ENCODE data around the gene RNF115.
"Not testable (repeated sequence)": the region's sequence is repeated elsewhere in the genome, so short reads cannot be mapped to it uniquely, and the experiment has no call there.

RNF115 gene

DNA sequence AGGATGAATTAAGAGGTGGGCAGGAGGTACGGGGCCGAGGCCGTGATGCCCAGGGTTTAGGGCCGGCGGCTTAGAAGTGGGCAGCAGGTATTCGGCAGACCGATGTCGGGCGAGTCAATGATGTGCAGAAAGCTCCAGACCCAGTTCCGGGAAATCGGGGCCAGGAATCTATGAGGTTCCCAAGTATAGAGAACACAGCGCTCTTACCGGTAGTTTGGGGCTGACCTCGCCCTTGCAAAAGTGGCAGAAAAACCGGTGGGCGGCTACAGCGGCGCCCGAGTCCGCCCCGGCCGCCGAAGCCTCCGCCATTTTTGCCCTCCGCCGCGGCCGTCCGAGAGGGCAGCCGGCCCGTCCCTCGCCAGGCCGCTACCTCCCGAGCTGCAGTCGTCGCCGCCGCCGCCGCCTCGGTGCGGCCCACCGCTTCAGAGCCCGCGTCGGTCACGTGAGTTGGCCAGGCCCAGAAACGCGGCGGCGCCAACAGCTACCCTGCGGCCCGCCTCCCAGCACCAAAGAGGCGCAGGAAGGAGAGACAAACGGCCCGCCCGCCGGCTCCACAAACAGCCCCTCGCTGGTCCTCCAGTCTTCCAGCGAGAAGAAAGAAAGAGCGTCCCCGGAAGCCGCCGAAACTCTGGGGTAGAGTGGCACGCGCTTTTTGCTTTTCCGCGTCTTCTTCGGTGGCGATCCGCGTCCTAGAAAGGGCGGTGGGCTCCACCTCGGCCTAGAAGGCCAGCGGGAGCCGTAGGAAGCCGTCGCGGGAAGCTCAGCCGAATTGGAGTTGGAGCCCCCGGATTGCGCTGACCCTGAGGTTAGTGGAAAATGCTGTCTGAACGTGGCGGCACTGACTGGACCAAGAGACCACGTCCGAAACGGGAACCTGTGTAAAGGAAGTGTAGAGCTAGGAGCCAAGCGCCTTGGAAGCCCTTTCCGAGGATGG is at the start of gene RNF115, which contains the start of gene POLR3C:
Gene RNF115 (minus strand): TSS at position 531 of the 934 bp plus-strand sequence. CDS start 222 bp downstream, at position 309.
Gene POLR3C (plus strand): TSS at position 636 of the 934 bp plus-strand sequence. CDS start 1,577 bp downstream, outside the sequence.
- FAIRE-seq: no peak

DNA sequence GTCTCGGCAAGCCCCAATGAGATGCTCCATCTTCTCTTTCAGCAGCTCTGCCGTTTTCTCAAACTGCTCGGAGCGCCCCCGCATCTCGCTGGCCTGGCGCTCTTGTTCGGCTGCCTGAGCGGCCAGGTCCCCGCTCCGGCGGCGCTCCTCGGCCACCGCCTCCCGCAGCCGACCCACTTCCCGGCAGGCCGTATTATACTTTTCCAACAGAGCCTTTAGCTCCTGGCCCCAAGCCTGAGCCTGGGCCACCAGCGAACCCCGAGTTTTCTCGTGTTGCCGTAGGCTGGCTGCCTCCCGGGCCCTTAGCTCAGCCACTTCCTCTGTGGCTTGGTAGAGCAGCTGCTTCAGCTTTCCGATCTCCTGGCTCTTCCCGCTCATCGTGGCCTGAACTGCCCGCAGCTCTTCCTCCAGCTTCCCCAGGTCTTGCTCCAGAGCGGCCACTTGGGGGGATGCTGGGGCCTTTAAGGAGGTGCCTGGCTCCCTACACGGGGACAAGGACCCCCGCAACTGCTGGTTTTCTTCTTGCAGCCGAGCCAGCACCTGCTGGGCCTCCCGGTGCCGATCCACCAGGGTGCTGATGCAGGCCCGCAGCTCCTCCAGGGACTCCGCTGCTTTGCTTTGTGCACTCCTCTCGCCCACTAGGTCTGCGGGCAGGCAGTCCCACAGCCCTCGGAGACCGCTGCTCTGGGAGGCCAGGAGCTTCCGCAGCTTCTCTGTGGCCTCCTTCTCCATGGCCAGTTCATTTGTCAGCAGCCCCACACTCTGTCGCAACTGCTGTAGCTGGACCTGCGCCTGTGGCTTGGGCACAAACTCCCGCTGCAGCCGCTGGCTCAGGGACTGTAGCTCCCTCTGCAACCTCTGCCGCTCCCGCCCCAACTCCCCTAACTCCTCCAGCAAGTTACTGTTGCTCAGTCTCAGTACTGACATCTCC is 48.4 kb upstream of the RNF115 start:
- FAIRE-seq: no peak

DNA sequence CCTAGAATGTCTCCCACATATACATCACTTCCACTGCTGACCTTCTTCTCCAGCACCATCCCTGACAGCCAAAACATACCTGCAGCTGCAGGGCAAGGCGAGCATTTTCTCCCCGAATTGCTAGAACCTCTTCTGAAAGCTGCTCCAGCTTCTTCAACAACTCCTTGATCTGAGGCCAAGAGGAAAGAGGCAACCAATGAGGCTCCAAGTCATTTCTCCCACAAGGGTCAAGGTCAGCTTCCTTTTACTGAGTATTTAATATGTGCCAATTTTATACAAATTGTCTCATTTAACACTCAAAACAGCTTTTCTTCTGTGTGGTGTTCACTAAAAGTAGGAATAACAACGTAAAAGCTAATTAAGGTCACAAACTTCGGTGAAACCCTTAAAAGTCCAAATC is 44.3 kb upstream of the RNF115 start:
- peak; percentile 64 for FAIRE-seq

DNA sequence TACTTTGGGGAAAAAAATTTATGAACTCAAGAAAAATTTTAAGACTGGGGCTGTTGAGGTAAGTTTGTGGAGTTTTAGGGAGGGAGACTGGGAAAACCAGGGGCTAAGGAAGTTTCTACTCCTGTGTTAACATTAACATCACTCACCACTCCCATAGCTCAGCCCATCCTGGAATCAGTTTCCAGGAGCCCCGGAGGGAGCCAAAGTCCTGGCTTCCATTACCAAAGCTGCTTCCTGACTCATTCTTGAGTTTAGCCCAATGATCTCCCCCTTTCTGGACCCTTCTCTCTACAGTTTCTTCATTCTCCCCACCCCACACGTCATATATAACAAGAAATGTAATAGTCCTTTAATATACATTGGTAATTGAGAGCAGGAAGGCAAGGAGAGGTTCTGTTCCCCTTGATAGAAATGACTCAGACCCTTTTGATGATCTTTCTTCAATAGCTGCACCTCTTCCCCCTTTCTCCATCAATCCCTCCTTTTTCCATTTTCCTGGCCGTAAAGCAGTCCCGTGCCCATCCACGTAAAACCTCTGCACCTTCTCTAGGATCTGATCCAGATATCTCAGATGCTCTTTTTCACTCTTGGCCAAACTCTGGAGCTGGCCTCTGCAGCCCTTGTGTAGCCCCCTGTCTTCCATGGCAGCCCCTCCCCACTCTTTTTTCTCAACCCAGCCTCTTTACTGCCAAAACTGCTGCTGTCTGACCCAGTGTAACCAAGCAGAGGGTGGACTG is 39.6 kb upstream of the RNF115 start:
- no peak for FAIRE-seq

DNA sequence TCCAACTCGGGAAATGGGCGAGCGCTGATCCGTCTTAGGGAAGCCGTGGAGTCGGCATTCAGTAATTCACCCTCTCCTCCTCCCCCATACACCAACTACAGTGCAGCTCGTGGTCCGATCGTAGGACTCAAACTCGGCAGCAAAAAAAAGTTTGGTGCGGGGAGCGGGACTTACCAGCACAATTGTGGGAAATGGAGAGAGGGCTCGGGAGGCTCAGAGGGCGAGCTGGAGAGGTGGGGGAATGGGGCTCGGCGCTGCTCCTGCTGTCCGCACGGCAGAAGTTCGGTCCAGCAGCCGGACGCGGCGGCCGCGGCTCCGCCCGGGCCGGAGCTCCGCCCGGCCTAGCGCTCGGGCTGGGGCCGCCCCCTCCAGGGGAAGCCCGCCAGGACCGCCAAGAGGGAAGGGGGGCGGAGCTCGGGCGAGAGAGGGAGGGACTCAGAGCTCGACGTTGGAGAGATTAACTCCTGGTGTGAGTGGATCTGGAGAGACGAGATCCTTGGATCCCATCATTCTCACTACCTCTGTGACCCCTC is 35.7 kb upstream of the RNF115 start:
- FAIRE-seq: peak; percentile 81

DNA sequence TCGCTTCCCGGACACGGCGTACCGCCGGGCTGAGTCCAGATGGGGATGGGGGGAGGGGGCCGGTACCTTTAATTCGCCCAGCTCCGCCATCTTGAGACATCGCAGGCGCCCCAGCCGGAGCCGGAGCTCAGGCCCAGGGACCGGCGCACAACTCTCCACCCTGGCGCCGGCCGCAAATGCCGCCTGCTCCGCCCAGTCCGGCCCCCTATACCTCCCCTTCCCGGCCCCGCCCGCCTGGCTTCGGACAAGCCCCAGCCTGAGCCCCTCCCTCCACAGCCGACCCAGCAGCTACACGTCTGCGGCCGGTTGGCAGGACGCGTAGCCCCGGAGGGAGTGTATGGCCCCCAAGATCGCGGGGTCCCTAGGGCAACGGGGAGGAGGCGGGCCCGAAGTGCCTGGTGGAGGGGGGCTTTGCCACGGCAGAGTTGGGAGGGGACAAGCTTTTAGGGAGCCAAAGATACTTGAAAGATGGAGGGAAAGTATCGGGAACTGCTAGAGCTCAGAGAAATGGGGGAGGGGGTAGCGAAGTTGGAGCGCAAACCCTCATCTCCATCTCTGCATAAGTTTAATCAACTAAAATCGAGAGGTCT is 35.1 kb upstream of the RNF115 start, which contains the start of gene PIAS3:
Gene PIAS3 (minus strand): TSS at position 181 of the 590 bp plus-strand sequence. CDS start 91 bp downstream, at position 90.
- FAIRE-seq: no peak

DNA sequence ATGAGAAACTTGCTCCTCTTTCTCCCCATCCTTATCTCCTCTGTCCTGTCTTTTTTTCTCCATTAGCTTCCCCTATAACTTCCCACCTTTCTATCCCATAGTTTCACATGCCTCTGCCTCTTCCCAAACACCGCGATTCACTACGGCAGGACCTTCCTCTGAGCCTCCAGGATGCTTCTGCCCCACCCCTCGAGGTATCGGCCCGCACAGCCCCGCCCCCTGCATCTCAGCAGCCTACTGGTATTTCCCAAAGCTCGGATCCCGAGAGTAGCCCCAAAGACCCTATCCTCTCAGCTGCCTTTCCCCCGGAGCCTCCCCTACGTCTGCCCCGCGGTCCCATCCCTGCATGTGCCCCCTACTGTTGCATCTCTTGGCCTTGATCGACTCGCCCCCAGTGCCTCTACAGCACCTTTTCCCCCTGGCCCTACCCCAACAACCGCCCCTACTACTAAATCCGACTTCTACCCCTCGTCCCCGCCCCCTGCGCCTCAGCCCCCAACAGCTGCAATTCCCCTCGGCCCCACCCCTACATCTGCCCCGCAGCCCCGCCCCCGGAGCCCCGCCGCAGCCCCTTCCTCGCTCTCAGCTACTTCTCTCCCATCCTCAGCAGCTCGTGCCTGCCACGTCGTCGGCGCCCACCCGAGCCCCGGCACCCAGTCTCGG is 34.5 kb upstream of the RNF115 start:
- FAIRE-seq: no peak

DNA sequence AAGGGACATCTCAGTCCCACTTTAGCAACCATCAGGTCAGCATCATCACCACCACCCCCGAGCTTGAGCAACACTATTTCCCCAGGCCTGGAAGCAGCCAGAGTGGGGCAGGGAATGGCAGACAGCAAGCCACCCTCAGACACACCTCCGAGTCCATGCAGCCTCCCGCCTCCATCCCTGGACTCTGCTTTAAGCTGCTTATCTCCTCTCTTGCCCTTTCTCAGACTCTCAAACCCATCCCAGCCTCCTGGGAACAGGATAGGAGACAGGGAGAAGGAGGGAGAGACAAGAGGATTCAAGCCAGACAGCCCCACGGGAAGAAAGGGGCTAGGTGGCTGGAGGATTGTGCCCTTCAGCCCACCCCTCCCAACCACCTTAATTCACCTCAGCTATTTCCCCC is 33.3 kb upstream of the RNF115 start:
- FAIRE-seq: no peak

DNA sequence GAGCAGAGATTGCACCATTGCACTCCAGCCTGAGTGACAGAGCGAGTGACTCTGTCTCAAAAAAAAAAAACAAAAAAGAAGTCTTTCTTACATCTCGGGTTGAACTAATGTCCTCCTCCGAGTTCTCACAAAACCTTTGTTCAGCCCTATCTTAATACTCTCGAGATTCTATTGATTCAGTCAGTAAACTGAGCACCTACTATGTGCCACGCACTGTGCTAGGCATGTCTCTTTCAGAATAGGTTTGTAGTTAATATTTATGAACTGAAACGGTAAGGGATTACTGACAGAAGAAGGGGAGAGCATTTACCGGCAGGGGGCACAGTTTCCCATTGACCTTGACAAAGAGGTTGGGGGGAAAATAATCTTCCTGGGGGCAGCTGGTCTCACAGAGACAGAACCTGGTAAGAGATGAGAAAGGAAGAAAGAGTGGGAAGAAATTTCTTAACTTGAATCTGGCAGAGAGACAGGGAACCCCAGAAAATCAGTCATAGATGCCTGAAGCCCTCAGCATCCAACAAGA is 31.6 kb upstream of the RNF115 start:
- peak; percentile 5 for FAIRE-seq

DNA sequence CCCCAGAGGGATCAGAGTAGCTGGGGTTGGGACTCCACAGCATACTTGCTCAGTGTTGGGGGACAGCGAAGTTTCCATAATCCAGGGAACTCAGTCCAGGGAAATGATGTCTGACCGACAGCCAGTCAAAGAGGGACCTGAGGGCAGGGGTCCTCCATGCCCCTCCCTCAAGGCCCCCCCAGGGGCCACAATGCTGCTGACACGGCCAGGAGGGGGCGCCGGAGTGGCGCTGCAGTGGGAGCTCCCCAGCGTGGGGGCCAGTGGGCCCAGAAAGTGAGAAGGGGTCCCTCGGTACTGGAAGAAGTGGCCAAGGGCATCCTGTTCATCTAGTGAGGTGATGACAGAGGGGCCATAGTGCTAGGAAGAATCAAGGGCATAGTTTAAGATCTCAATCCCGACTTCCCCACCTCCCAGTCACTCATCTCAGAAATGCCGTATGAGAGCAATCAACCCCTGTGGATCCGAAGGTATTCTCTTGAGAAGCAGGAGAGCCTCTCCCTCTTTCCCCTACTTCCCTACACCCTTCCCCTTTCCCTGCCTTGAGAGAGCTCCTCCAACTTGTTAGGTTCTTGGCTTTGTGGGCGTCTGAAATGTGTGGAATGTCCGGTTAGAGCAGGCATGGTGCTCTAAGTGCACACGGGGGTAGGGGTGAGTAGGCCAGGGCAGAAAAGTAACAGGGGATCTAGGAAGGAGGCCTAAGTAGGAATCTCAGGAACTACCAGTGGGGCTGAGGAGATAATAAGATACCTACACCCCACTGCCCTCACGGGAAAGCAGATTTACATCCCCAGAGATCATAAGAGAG is 25.7 kb upstream of the RNF115 start:
- FAIRE-seq: no peak

DNA sequence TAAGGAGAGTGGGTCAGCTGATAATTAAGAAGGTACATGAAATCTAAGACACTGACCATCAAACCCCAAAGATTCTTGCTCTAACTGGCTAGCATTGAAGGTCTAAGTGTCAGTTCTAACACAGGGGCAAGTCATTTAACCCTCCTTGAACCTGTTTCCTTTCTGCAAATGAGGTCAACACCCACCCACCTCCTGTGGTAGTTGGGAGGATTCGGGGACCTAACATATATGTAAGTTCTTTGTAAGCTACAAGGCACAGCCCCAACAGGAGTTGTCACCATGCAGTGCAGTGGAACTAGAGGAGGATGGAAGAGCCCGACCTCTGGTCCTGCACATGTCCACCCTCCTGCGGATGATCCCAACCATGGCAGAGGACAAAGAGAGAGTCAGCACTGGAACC is 23.9 kb upstream of the RNF115 start:
- no peak for FAIRE-seq

DNA sequence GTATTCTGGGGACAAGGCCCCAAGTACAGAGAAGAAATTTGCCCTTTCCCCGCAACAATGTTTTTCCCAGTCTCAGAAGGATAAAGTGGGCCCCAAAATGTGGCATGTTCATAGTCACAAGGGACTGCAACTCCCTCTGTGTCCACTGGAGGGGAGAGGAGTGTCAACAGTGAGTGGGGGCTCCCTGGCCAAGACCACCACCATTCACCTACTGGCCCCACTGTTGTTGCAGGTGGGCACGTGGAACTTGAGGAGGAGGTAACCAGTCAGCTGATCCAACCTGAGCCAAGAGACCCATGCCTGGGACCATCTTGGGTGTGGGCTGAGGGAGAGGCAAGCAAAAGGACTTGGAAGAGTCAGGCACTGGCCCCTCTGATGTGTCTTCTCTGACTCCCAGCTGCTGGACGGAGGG is 22.3 kb upstream of the RNF115 start:
- FAIRE-seq: no peak

DNA sequence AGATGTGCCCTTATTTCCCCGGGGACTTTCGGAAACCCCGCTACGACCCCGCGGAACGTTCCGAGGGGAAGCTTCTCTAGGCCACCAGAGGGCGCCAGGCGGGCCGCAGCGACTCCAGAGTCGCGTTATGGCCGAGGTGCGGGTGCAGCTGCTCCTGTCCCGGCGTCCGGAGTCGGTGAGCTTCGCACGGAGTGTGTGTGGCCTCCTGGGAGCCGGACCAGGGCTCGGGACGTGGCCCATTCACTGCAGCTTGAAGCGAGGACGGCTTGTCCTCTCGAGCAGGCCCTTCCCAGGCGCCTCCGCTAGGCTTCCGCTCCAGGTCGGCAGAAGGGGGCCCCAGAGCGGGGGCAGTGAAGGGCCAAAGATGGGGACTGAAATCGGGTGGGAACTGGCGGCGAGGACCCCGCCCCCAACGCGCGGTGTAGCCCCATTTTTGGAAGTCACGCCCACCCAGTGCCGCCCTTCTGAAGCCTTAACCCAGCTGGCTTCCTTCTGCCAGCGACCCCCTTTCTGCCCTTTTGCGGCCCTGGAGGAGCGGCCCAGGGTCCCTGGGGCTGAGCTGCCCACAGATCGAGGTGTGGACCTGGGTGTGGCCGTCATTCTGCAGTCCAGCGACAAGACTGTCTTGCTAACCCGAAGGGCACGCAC is 21.7 kb upstream of the RNF115 start, which contains the start of gene NUDT17:
Gene NUDT17 (plus strand): TSS at position 117 of the 648 bp plus-strand sequence. CDS start 11 bp downstream, at position 128.
- no peak for FAIRE-seq

DNA sequence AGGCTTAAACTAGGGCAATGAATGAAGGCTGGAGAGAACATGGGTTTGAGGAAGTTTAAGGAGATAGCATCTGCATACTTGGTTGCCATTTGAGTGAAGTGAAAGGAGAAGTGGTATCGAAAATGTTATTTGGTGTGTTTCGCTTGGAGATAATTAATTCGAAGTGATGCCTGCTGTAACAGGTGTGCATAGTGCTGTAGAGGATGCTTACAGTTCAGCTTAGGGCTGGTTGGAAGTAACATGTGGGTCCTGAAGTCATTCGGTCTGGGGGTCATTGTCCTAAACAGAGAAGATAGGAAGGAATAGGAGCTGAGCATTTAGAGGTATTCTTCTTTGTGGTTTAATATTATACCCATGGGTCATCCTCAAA is 21.2 kb upstream of the RNF115 start:
- no peak for FAIRE-seq

DNA sequence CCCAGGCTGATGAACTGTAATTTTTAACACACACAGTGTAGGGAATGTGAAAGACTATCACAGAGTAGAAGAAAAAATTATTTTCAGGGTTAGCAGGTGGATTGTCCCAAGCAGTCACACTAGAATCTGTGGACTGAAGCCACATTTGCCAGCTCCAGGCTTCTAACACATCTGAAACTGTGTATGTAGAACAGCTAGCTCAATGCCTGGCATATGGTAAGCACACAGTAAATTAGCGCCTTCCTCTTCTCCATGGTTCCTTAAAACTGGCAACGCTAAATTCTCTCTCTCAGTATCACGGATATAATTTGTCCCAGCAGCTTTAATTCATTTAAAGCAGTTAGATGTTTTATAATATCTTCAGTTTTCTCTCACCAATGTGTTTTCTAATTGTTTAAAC is 19.1 kb upstream of the RNF115 start:
- no peak for FAIRE-seq

DNA sequence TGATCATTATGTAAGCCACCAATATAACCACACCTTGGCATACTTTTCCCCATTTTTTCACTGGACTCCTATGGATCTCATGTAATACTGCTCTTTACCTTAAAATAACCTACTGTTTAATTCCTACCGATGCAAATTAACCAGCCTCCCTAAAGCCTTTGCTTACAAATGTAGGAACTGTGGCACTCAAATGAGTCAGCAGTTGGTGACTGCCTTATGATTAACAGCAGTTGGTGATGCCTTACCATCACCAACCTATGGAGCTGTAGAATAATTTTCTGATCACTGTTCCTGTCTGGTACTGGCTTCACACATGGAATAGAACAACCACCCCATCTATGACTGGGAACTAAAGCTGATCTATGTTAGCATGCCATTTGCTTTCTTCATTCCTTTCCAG is 13.8 kb upstream of the RNF115 start:
- no peak for FAIRE-seq

DNA sequence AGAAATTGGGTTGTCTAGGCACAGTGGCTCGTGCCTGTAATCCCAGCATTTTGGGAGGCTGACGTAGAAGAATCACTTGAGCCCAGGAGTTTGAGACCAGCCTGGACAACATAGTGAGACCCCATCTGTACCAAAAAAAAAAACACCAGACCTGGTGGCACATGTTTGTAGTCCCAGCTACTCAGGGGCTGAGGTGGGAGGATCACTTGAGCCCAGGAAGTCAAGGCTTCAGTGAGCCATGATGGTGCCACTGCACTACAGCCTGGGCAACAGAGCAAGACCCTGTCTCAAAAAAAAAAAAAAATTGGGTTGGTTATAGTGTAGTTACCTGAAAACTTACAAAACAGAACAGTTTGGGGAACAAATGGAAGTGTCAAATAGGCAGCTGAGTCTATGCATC is 6.9 kb upstream of the RNF115 start:
- FAIRE-seq: not testable (repeated sequence)

DNA sequence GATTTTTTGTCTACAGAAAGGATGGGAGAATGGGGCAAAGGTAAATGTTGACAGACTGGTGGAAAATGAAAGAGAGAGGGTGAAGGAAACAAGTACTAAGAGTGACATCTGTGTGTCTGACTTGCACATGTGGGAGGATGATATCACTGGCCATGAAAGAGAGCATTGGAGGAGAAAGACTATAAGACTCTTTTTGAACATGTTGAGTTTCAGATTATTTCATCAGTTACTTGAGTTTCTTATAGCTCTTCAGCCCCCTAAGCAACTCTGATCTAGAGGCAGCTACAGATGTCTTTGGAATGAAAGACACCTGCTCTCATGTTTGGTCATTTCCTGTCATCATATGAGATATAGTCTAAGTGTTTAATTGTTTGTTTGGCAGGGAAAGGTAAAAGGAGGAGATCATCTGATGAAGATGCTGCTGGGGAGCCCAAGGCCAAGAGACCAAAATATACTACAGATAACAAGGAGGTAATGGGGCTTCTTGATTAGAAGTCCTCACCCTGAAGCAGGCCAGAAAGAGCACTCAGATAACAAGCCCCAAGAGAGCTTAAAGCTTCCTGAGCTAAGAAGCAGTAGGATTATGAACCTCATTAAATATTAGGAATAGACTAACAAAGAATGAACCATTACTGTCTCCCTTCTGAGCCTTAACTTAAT is 4.6 kb upstream of the RNF115 start:
- no peak for FAIRE-seq

DNA sequence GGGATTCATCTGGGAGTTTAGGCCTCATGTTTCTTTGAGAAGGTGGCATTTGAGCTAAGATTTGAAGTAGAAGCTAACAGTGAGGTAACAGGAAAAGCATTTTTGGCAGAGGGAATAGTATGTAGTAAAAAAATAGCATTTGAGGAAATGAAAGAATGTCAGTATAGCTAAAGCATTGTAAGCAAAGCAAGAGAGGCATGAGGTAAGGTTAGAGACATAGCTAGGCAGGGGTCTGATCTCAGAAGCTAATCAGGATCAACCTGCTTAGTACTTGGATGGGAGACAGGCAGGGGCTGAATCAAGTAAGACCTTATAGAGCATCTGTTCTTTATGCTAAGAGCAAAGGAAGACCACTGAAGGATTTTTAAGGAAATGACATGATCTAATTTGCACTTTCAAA is 4.1 kb upstream of the RNF115 start:
- FAIRE-seq: no peak
